HFFc6 (cell line): ENCODE measurements around the gene CUX1. TPM values are rescaled to one million over a fixed set of nuclear protein-coding genes. Genes with fewer than 3 reads are reported as not detected.
"Not testable (repeated sequence)": the region's sequence is repeated elsewhere in the genome, so short reads cannot be mapped to it uniquely, and the experiment has no call there.

Source experiments
- DNase-seq: peaks from one replicate; pipeline ENCODE4 v3.0.0-alpha.2; 2018
- H3K27ac Mint-ChIP-seq: 2 replicates; pipeline ENCODE4 v1.8.0; 2020; ENCODE audit warnings: mild to moderate bottlenecking, mixed read lengths
- H3K27me3 Mint-ChIP-seq: 2 replicates; pipeline ENCODE4 v1.8.0; 2021; ENCODE audit warnings: mild to moderate bottlenecking, moderate library complexity, mixed read lengths; ENCODE audit not compliant: insufficient read depth
- H3K36me3 Mint-ChIP-seq: 2 replicates; pipeline ENCODE4 v1.8.0; 2021; ENCODE audit warnings: low read depth, mixed read lengths
- H3K4me1 Mint-ChIP-seq: 2 replicates; pipeline ENCODE4 v1.8.0; 2020; ENCODE audit warnings: low read depth, mixed read lengths
- H3K4me3 Mint-ChIP-seq: 2 replicates; pipeline ENCODE4 v1.8.0; 2020; ENCODE audit warnings: mild to moderate bottlenecking, moderate library complexity, mixed read lengths
- H3K9me3 Mint-ChIP-seq: 2 replicates; pipeline ENCODE4 v1.8.0; 2020; ENCODE audit warnings: mild to moderate bottlenecking, mixed read lengths
- CTCF ChIP-seq: fragments of 200-600 bp; sonication (generic); IDR thresholded peaks from 2 replicates; pipeline ENCODE4 v1.5.0; 2021; ENCODE audit warnings: antibody characterized with exemption, mild to moderate bottlenecking
- total RNA-seq, 6 experiments: library from RNA; stranded (reverse); fragmentation: NEBNext Ultra II Directional; extraction: Animal tissue kit (Norgen Biotek cat#: 25700); gene quantifications; 2 replicates in 1 of 6; 3 replicates in 5 of 6; pipeline ENCODE4 v1.2.3, GENCODE V29; 2021

CUX1 gene
- total RNA-seq, 6 experiments from 2014 or later, result 46.9 to 64.2 (median 51.6) TPM

GRCh38 chr7:102320181-102320580 is 502.8 kb downstream of the CUX1 start:
- Mint-ChIP-seq H3K27ac (no peak overlapping the region), H3K36me3 (no peaks in the 10 kb centered on the region), H3K4me3 (no peak overlapping the region), H3K9me3 (no peaks in the 10 kb centered on the region), H3K4me1 (no peaks in the 10 kb centered on the region), H3K27me3 (peaks cover 17% of the 10 kb centered on the region)
- DNase-seq, result no peak
- no peak for TF ChIP-seq CTCF

- no peak for DNase-seq
- TF ChIP-seq CTCF, result no peak
- Mint-ChIP-seq H3K4me3 (no peak overlapping the region), H3K36me3 (no peaks in the 10 kb centered on the region), H3K4me1 (no peaks in the 10 kb centered on the region), H3K27ac (no peak overlapping the region), H3K27me3 (peaks cover 17% of the 10 kb centered on the region), H3K9me3 (no peaks in the 10 kb centered on the region)
Measured at GRCh38 chr7:102320601-102321350, 503.4 kb downstream of the CUX1 start.

- Mint-ChIP-seq H3K27ac (no peak overlapping the region), H3K27me3 (peaks cover 17% of the 10 kb centered on the region), H3K4me3 (no peak overlapping the region), H3K4me1 (no peaks in the 10 kb centered on the region), H3K9me3 (no peaks in the 10 kb centered on the region), H3K36me3 (no peaks in the 10 kb centered on the region)
- no peak for TF ChIP-seq CTCF
- no peak for DNase-seq
Measured at GRCh38 chr7:102321351-102322201, 504.1 kb downstream of the CUX1 start.

- Mint-ChIP-seq H3K4me3 (no peak overlapping the region), H3K36me3 (no peaks in the 10 kb centered on the region)
- no peak for DNase-seq
Measured at GRCh38 chr7:102322202-102322715, 504.8 kb downstream of the CUX1 start.

GRCh38 chr7:102323914-102324195 is 506.4 kb downstream of the CUX1 start:
- no peak for TF ChIP-seq CTCF
- peaks cover 25% of the 10 kb centered on the region for H3K27me3 Mint-ChIP-seq
- H3K27ac Mint-ChIP-seq, result no peak overlapping the region
- H3K4me3 Mint-ChIP-seq, result no peak overlapping the region
- peaks cover 4% of the 10 kb centered on the region; the same call in 1 of the 2 replicates for H3K4me1 Mint-ChIP-seq
- no peaks in the 10 kb centered on the region for H3K36me3 Mint-ChIP-seq
- no peak for DNase-seq
- H3K9me3 Mint-ChIP-seq, result no peaks in the 10 kb centered on the region

More at GRCh38 chr7:102322202-102322715, 504.8 kb downstream of the CUX1 start:
- H3K27me3 Mint-ChIP-seq, result peaks cover 15% of the 10 kb centered on the region
- no peaks in the 10 kb centered on the region for H3K4me1 Mint-ChIP-seq
- TF ChIP-seq CTCF, result no peak
- H3K9me3 Mint-ChIP-seq, result no peaks in the 10 kb centered on the region
- no peak overlapping the region for H3K27ac Mint-ChIP-seq

GRCh38 chr7:102325106-102325505 is 507.7 kb downstream of the CUX1 start:
- not testable (repeated sequence) for H3K4me1 Mint-ChIP-seq, H3K27ac Mint-ChIP-seq, H3K36me3 Mint-ChIP-seq, H3K4me3 Mint-ChIP-seq, DNase-seq, H3K9me3 Mint-ChIP-seq
- peaks cover 31% of the 10 kb centered on the region for H3K27me3 Mint-ChIP-seq
